Activated naive CD4-positive, alpha-beta T cell treated with anti-CD3 and anti-CD28 coated beads, Interleukin-2, amount 10 ng/mL, durations not matched to agents 7 days and 5 days (primary cell): ENCODE data around the gene PERM1.
A peak's percentile ranks its signal among the peaks of the same experiment; 100 is the strongest.

Experiments
- CTCF ChIA-PET: fragments of 350-600 bp; sonication (Branson Sonifier 250); formaldehyde crosslinking; loops from one replicate; lab custom pipeline; 2021; ENCODE audit warnings: antibody characterized with exemption; lab: Charles Lee
- DNase-seq: peaks from one replicate; pipeline ENCODE4 v3.0.0-alpha.2; 2020
- H3K27ac Mint-ChIP-seq: one replicate; pipeline ENCODE4 v1.8.0; 2021; ENCODE audit warnings: mild to moderate bottlenecking, moderate library complexity, mixed read lengths
- H3K27me3 Mint-ChIP-seq: one replicate; pipeline ENCODE4 v1.8.0; 2021; ENCODE audit warnings: mild to moderate bottlenecking, mixed read lengths
- H3K36me3 Mint-ChIP-seq: one replicate; pipeline ENCODE4 v1.8.0; 2021; ENCODE audit warnings: mixed read lengths
- H3K4me1 Mint-ChIP-seq: one replicate; pipeline ENCODE4 v1.8.0; 2021; ENCODE audit warnings: mixed read lengths
- H3K4me3 Mint-ChIP-seq: one replicate; pipeline ENCODE4 v1.8.0; 2021; ENCODE audit warnings: mild to moderate bottlenecking, moderate library complexity, mixed read lengths
- H3K9me3 Mint-ChIP-seq: one replicate; pipeline ENCODE4 v1.8.0; 2021; ENCODE audit warnings: mixed read lengths

PERM1 gene

DNA sequence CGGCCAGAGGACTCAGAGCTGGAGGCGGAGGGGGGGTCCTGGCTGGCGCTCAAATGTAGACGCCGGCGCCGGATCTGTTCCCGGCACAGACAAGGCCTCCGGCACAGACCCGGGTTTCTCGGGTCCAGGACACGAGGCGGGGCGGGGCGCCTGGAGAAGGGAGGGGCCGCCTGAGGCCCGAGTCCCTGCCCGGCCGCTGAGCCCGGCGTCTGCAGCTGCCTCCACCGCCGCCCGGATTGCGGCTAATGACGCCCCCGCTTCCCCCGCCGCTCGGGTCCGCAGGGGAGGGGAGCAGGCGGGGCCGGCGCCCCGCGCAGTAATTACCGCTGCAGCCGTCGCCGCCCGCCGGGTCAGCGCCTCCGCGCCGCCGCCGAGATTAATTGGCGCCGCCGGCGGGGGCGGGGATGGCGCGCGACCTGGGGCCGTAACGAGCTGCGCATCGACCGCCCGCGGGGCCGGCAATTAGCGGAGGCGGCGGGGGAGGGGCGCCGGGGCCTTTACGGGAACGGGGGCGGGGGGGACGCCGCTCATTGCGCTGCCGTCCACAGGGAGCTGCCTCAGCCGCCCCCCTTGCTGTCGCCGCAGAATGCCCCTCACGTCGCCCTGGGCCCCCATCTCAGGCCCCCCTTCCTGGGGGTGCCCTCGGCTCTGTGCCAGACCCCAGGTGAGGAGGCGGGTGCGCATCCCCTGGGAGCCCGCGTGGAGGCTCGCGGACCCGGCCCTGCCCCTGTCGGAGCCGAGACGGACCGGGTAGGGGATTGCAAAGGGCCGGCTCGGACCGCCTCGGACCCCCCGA, 40.1 kb downstream of the PERM1 start:
- DNase-seq, result peak; percentile 39
- no peak overlapping the region for H3K4me3 Mint-ChIP-seq
- no peaks in the 10 kb centered on the region for H3K9me3 Mint-ChIP-seq
- no peak overlapping the region for H3K27ac Mint-ChIP-seq
- H3K36me3 Mint-ChIP-seq, result peaks cover 10% of the 10 kb centered on the region
- CTCF ChIA-PET, result interaction anchor here (0.9 to 1.2 kb wide), 2 partner anchors 11 to 36 kb away, joined by 3 to 4 read pairs; no protein-coding TSS in a partner anchor
- peaks cover 7% of the 10 kb centered on the region for H3K4me1 Mint-ChIP-seq
- H3K27me3 Mint-ChIP-seq, result peaks cover 84% of the 10 kb centered on the region

DNA sequence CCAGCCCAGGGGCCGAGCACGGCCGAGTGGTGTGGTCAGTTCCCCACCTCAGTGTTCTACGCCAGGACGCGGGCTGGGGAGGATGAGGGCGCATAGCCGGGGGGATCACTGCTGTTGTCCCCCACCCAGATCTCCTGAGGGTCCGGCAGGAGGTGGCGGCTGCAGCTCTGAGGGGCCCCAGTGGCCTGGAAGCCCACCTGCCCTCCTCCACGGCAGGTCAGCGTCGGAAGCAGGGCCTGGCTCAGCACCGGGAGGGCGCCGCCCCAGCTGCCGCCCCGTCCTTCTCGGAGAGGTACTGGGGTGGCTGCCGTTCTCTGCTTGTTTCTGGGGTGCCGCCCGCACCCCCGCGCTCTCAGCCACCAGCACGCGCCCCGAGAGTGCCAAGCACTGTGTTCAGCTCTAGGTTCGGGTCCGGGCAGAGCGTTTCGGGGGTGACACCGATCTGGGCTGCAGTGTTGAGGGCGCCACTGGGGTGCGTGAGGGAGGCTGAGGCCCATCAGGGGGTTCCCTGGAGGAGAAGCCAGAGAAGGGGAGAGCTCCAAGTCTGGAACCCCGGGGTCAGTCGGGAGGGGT, 40.8 kb downstream of the PERM1 start:
- Mint-ChIP-seq H3K9me3 (no peaks in the 10 kb centered on the region), H3K4me3 (peak overlapping the region; percentile 28), H3K27me3 (peaks cover 90% of the 10 kb centered on the region), H3K4me1 (peaks cover 7% of the 10 kb centered on the region), H3K36me3 (peaks cover 10% of the 10 kb centered on the region), H3K27ac (no peak overlapping the region)
- no peak for DNase-seq
- CTCF ChIA-PET, result interaction anchor here (1.2 to 2.3 kb wide), 2 partner anchors 10 to 36 kb away, joined by 4 to 5 read pairs; no protein-coding TSS in a partner anchor

DNA sequence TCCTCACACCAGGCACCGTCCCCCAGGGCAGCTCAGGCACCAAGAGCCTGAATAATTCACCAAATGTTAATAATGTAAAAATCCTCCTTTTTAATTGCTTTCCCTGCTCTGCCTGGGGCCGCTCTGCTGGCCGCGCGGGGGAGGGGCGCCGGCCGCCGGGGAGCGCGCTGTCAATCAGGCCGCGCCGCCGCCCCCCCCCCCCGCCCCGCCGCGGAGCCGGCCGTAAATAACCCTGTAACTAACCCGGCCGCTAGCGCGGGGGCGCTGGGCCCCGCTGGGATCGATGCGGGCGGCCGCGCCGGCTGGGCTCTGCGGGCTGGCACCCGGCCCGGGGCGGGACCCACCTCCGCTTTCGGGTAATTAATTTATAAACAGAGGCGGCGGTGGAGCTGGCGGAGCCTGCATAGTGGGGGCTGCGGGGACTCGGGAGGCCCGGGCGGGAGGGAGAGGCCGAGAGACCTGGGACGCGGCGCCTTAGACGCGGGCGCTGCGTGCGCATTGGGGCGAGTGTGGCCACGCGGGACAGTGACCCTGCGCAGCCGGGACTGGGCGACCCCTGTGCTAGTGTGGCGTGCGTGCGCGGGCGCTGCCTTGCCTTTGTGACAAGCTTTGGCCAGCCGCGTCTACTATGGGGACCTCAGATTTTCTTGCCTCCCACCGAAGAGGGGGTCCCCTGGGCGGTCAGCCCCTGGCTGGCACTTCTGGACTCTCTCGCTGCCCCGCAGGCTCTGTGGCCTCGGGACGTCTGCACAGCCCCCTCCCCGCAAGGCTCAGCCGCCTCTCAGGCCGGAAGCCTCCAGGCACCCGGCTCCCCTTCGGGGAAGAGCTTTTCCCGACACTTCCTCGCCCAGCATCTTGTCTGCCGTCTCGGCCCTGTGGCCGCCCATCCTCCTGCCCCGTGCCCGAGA, 41.5 kb downstream of the PERM1 start:
- peak overlapping the region; percentile 28 for H3K4me3 Mint-ChIP-seq
- H3K36me3 Mint-ChIP-seq, result peaks cover 4% of the 10 kb centered on the region
- H3K9me3 Mint-ChIP-seq, result no peaks in the 10 kb centered on the region

DNA sequence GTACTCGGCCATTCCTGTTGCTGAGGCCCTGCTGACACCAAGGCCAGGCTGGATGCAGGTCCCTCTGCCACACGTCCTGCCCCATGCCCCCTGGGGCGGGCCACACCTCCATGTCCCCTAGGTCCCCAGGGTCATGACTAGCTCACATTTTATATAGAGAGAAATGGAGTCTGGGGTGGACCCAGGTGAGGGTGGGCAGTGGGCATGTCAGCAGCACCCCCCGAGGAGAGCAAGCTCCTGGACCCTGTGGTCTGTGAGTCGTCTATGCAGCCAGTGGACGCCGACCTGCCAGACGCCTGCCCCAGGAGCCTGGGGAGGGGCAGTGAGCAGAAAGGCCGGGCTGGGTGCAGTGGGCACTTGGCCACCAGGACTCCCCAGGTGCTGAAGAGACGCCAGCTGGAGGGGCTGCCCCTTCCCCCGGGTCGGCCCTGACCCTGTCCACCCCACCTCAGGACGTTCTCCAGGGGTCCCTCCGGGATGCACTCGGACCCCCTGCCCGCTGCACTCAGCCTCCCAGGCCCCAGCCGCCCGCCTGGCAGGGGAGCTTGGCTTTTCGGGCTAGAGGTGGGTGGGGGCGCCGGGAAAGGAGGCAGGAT, 42.3 kb downstream of the PERM1 start:
- DNase-seq, result no peak
- Mint-ChIP-seq H3K4me3 (no peak overlapping the region), H3K4me1 (peaks cover 7% of the 10 kb centered on the region), H3K27ac (peak overlapping the region; percentile 28), H3K36me3 (no peaks in the 10 kb centered on the region), H3K27me3 (peaks cover 91% of the 10 kb centered on the region), H3K9me3 (no peaks in the 10 kb centered on the region)
- CTCF ChIA-PET, result interaction anchor here (1.0 to 2.3 kb wide), 4 partner anchors 9 to 37 kb away, joined by 3 to 5 read pairs (median 4); no protein-coding TSS in a partner anchor

More for the DNA sequence above, 41.5 kb downstream of the PERM1 start:
- Mint-ChIP-seq H3K27me3 (peaks cover 90% of the 10 kb centered on the region), H3K27ac (no peak overlapping the region), H3K4me1 (peaks cover 7% of the 10 kb centered on the region)
- no peak for DNase-seq
- CTCF ChIA-PET, result interaction anchor here (1.0 to 2.3 kb wide), 5 partner anchors 10 to 36 kb away, joined by 3 to 5 read pairs (median 4); no protein-coding TSS in a partner anchor

DNA sequence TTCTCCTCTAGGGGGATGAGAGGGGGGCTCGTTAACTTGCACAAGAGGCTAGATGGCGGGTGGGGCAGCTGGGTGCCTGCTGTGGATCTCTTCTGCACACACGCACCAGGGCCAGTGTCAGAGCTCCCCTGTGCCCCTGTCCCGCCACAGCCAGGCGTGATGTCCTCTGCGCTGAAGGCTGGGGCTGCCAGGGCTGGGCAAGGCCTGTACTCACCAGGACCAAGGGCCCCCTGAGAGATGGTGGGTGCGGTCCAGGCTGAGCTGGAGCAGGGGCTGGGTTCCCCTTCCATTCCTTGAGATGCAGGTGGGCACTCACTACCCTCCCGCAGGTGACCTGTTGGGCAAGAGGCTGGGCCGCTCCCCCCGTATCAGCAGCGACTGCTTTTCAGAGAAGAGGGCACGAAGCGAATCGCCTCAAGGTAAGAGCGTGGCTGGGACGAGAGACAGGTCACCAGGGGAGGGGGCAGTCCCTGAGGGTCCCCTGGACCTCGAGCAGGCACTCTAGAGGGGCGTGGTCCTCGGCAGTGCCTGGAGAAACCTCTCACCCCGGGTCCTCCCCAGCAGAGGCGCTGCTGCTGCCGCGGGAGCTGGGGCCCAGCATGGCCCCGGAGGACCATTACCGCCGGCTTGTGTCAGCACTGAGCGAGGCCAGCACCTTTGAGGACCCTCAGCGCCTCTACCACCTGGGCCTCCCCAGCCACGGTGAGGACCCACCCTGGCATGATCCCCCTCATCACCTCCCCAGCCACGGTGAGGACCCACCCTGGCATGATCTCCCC, 43.0 kb downstream of the PERM1 start:
- Mint-ChIP-seq H3K36me3 (no peaks in the 10 kb centered on the region), H3K9me3 (no peaks in the 10 kb centered on the region), H3K4me3 (no peak overlapping the region), H3K27ac (peak overlapping the region; percentile 28), H3K4me1 (peaks cover 7% of the 10 kb centered on the region), H3K27me3 (peaks cover 86% of the 10 kb centered on the region)
- CTCF ChIA-PET, result interaction anchor here (1.0 to 2.3 kb wide), 7 partner anchors 8 to 75 kb away, joined by 3 to 5 read pairs (median 5); partner anchors contain the start of gene ISG15
- no peak for DNase-seq

DNA sequence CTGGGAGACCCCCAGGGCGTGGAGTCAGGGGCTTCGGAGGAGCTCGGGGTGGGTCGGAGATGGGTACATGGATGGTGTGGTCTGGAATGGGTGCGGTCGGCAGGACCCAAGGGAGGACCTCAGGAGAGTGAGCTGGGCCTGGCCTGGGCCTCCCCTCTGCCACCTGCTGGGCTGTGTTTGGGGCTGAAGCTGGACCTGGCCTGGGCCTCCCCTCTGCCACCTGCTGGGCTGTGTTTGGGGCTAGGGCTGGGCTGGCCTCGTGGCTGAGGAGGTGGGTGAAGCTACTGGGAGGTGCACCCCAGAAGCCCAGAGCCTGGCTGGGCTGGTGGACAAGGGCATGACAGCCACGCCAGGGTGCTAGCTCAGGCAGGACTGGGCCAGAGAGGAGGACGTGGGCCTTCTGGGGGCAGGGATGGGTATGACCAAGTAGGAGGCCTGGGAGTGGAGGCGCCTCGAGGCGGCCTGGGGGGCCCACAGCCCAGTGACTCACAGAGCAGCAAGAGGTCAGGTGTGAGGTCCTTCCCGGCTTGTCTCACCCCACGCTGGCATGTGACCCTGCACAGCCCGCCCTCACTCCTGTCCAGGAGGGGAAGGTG, 43.7 kb downstream of the PERM1 start:
- no peak overlapping the region for H3K27ac Mint-ChIP-seq
- H3K4me1 Mint-ChIP-seq, result peaks cover 7% of the 10 kb centered on the region
- CTCF ChIA-PET, result interaction anchor here (1.0 to 1.3 kb wide), 4 partner anchors 32 to 75 kb away, joined by 3 to 5 read pairs (median 4); partner anchors contain the start of gene ISG15
- peak; percentile 39 for DNase-seq
- H3K27me3 Mint-ChIP-seq, result peaks cover 86% of the 10 kb centered on the region
- H3K36me3 Mint-ChIP-seq, result no peaks in the 10 kb centered on the region
- H3K9me3 Mint-ChIP-seq, result no peaks in the 10 kb centered on the region
- H3K4me3 Mint-ChIP-seq, result no peak overlapping the region

DNA sequence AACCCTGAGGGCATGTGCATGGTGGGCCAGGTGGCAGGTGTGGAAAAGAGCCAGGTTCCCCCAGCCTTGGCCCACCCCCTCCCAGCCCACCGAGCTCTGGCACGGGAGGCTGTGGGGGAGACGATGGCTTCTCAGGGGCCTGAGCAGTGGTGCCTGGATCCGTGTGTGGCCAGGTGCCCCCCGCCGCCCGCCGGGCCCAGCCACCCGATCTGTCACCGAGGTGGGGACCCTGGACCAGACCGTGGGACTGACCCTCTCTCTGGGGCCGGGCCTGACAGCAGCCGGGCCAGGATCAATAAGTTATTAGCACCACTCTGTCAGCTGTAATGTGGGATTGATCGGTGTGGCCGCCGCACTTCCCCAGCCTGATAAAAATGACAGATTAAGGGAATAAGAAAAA, 44.4 kb downstream of the PERM1 start:
- Mint-ChIP-seq H3K4me3 (no peak overlapping the region), H3K36me3 (no peaks in the 10 kb centered on the region), H3K27ac (no peak overlapping the region), H3K4me1 (peaks cover 7% of the 10 kb centered on the region), H3K27me3 (peaks cover 84% of the 10 kb centered on the region), H3K9me3 (no peaks in the 10 kb centered on the region)
- CTCF ChIA-PET, result interaction anchor here (1.0 to 1.3 kb wide), 3 partner anchors 35 to 76 kb away, joined by 3 to 5 read pairs (median 4); partner anchors contain the start of gene ISG15
- DNase-seq, result no peak

DNA sequence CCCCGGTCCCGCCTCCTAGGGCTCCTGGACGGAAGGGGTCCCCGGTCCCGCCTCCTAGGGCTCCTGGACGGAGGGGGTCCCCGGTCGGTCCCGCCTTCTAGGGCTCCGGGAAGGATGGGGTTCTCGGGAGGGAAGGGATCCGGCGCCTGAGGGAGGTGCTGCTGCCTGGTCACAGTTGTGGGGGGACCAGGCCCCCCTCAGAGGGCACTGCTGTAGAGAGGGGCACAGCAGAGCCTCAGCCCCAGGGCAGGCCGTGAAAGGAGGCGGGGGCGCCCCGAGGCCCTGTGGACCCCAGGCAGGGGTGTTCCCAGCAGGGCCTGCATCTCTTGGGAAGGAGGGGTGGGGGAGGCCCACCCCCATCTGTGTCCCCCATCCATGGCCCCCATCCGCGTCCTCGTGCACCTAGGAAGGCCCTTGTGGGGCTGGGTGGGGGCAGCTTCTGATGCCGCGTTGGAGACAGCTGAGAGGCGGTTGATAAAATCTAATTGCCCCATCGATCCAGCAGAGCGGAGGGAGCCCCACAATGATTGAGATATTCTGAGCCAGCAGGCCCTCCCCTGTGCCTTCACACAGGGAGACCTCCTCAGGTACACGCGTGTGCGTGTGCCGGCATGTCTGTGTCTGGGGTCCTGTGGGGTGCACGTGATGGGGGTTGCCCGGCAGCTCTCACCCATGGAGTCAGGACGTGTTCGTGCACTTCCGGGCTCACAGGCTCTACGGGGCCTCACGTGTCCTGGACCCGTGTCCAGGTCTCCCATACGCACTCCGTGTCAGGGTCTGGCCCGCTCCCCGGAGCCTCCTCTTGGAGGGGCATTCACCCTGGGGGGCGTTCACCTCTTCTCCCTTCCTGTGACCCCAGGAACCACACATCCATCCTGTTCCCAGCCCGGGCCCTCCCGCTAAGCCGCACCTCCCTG, 45.3 kb downstream of the PERM1 start:
- CTCF ChIA-PET, result no interaction called here
- H3K9me3 Mint-ChIP-seq, result no peaks in the 10 kb centered on the region
- H3K4me1 Mint-ChIP-seq, result peaks cover 7% of the 10 kb centered on the region
- no peak overlapping the region for H3K4me3 Mint-ChIP-seq
- no peak overlapping the region for H3K27ac Mint-ChIP-seq
- no peak for DNase-seq
- peaks cover 88% of the 10 kb centered on the region for H3K27me3 Mint-ChIP-seq
- H3K36me3 Mint-ChIP-seq, result no peaks in the 10 kb centered on the region

DNA sequence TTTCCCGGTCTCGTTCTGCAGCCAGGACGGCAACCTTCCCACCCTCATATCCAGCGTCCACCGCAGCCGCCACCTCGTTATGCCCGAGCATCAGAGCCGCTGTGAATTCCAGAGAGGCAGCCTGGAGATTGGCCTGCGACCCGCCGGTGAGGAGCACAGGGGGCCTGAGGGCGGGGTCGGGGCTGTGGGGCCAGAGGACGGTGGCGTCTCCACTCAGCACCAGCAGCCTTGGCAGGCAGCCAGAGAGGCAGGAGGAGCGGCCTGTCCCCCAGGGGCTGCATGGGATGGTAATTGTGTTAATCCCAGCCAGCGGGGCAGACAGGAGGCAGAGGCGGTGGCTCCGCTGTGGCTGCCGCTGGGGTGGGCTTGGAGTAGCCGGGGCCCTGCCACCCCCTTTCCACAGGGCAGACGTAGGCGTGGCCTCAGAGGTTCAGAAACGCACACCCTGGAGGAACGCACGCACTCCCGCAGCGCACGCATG, 46.1 kb downstream of the PERM1 start:
- CTCF ChIA-PET, result no interaction called here

DNA sequence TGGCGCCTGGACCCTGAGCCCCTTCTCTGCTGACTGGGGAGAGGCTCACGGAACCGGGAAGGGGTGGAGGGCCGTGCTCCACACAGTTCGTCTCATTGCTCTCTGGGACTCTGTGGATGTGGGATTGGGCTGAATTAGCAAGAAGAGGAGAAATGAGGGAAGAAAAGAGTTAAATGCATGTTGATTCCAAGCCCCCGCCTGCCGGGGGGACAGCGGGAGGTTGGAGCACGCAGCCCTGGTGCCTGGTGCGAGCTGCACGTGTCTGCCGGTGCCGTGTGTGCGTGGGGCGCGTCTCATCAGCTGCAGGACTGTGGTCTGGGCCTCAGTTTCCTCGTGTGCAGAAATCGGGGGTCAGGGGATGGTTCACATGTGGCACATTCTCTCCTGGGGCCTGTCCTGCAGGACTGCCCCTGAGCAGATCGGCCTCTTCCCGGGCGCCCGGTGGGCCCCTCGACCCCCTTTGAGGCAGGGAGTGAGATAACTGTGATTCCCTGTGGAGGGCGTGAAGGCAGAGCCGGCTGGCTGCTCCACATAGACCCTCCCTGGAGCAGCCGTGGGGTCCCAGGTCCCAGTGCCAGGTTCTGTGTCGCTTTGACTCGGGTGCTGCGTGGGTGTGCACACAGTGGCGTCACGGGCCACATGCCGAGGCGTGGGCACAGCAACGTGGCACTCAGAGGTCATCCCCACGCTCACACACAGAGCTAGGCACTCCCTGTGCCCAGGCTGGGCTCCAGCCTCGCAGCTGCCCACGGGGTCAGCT, 46.7 kb downstream of the PERM1 start:
- CTCF ChIA-PET, result no interaction called here
- DNase-seq, result no peak
- Mint-ChIP-seq H3K4me3 (no peak overlapping the region), H3K36me3 (no peaks in the 10 kb centered on the region), H3K27ac (no peak overlapping the region), H3K4me1 (no peaks in the 10 kb centered on the region), H3K9me3 (no peaks in the 10 kb centered on the region), H3K27me3 (peaks cover 87% of the 10 kb centered on the region)

More for the DNA sequence above, 46.1 kb downstream of the PERM1 start:
- Mint-ChIP-seq H3K4me3 (no peak overlapping the region), H3K27ac (no peak overlapping the region), H3K36me3 (no peaks in the 10 kb centered on the region), H3K27me3 (peaks cover 87% of the 10 kb centered on the region), H3K4me1 (peaks cover 2% of the 10 kb centered on the region), H3K9me3 (no peaks in the 10 kb centered on the region)
- DNase-seq, result no peak

DNA sequence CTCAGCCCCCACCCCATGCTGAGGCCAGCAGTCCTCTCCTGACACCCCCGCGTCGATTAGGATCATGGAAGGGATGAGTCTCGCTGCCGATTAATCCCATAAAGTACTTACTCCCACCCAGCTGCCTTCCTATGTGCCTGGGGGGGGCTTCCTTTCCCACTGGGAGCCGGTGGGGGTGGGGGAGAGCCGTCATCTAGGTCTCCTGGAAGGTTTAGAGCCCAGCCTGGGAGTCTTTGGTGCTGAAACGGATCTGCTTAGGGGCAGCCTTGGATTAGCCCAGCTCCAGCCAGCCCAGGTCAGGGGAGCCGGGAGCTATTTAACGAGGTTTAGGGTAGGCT, 48.3 kb downstream of the PERM1 start:
- CTCF ChIA-PET, result no interaction called here
- no peaks in the 10 kb centered on the region for H3K36me3 Mint-ChIP-seq

More for the DNA sequence above, 48.3 kb downstream of the PERM1 start:
- no peak overlapping the region for H3K4me3 Mint-ChIP-seq
- no peaks in the 10 kb centered on the region for H3K4me1 Mint-ChIP-seq
- peaks cover 87% of the 10 kb centered on the region for H3K27me3 Mint-ChIP-seq
- H3K9me3 Mint-ChIP-seq, result no peaks in the 10 kb centered on the region
- DNase-seq, result no peak
- H3K27ac Mint-ChIP-seq, result no peak overlapping the region
